ENCODE results near the gene PURB. TPM values are rescaled to one million over a fixed set of nuclear protein-coding genes. Genes with fewer than 3 reads are reported as not detected.
"Not testable (repeated sequence)": the region's sequence is repeated elsewhere in the genome, so short reads cannot be mapped to it uniquely, and the experiment has no call there.

PURB gene
- 11.6 and 15.9 TPM in 2 replicates for total RNA-seq (2014; rRNA removed; shearing (Covaris generic); ENCODE audit: low replicate concordance)

GRCh38 chr7:44885394-44886317, at the start of gene PURB:
Gene PURB, minus strand, starts transcription at chr7:44885530. Its CDS starts 182 bp downstream, at chr7:44885348.
- in situ Hi-C loops (cut with HindIII; ENCODE audit: low pct_unique_long_range_greater_than_20kb, low sequenced_read_pairs): no loop called here
- peak; percentile 98 for DNase-seq (ENCODE audit: low read depth)

- in situ Hi-C loops (cut with HindIII; ENCODE audit: low pct_unique_long_range_greater_than_20kb, low sequenced_read_pairs): no loop called here
- DNase-seq (ENCODE audit: low read depth): no peak
Measured at GRCh38 chr7:44935016-44935415, 49.7 kb upstream of the PURB start.

- DNase-seq (ENCODE audit: low read depth); in situ Hi-C loops (cut with HindIII; ENCODE audit: low pct_unique_long_range_greater_than_20kb, low sequenced_read_pairs): not testable (repeated sequence)
Measured at GRCh38 chr7:44934510-44934909, 49.2 kb upstream of the PURB start.

GRCh38 chr7:44930921-44931320, 45.6 kb upstream of the PURB start:
- DNase-seq (ENCODE audit: low read depth): no peak
- in situ Hi-C loops (cut with HindIII; ENCODE audit: low pct_unique_long_range_greater_than_20kb, low sequenced_read_pairs): no loop called here

- DNase-seq (ENCODE audit: low read depth): no peak
Measured at GRCh38 chr7:44922351-44922694, 37.0 kb upstream of the PURB start.

GRCh38 chr7:44921607-44922350, 36.4 kb upstream of the PURB start:
- in situ Hi-C loops (cut with HindIII; ENCODE audit: low pct_unique_long_range_greater_than_20kb, low sequenced_read_pairs): no loop called here

More at GRCh38 chr7:44922351-44922694, 37.0 kb upstream of the PURB start:
- in situ Hi-C loops (cut with HindIII; ENCODE audit: low pct_unique_long_range_greater_than_20kb, low sequenced_read_pairs): no loop called here

GRCh38 chr7:44920119-44920518, 34.8 kb upstream of the PURB start:
- in situ Hi-C loops (cut with HindIII; ENCODE audit: low pct_unique_long_range_greater_than_20kb, low sequenced_read_pairs): no loop called here
- no peak for DNase-seq (ENCODE audit: low read depth)

More at GRCh38 chr7:44921607-44922350, 36.4 kb upstream of the PURB start:
- DNase-seq (ENCODE audit: low read depth): peak; percentile 34

- DNase-seq (ENCODE audit: low read depth): no peak
- in situ Hi-C loops (cut with HindIII; ENCODE audit: low pct_unique_long_range_greater_than_20kb, low sequenced_read_pairs): no loop called here
Measured at GRCh38 chr7:44918029-44918428, 32.7 kb upstream of the PURB start.

GRCh38 chr7:44917465-44917864, 32.1 kb upstream of the PURB start:
- no peak for DNase-seq (ENCODE audit: low read depth)
- in situ Hi-C loops (cut with HindIII; ENCODE audit: low pct_unique_long_range_greater_than_20kb, low sequenced_read_pairs): no loop called here

GRCh38 chr7:44914992-44915607, 29.8 kb upstream of the PURB start:
- no peak for DNase-seq (ENCODE audit: low read depth)
- in situ Hi-C loops (cut with HindIII; ENCODE audit: low pct_unique_long_range_greater_than_20kb, low sequenced_read_pairs): no loop called here

GRCh38 chr7:44912775-44913347, 27.5 kb upstream of the PURB start:
- in situ Hi-C loops (cut with HindIII; ENCODE audit: low pct_unique_long_range_greater_than_20kb, low sequenced_read_pairs): no loop called here
- no peak for DNase-seq (ENCODE audit: low read depth)

GRCh38 chr7:44911911-44912310, 26.6 kb upstream of the PURB start:
- no peak for DNase-seq (ENCODE audit: low read depth)
- in situ Hi-C loops (cut with HindIII; ENCODE audit: low pct_unique_long_range_greater_than_20kb, low sequenced_read_pairs): no loop called here

- in situ Hi-C loops (cut with HindIII; ENCODE audit: low pct_unique_long_range_greater_than_20kb, low sequenced_read_pairs): no loop called here
- no peak for DNase-seq (ENCODE audit: low read depth)
Measured at GRCh38 chr7:44909596-44910389, 24.5 kb upstream of the PURB start.

GRCh38 chr7:44906965-44907364, 21.6 kb upstream of the PURB start:
- no peak for DNase-seq (ENCODE audit: low read depth)
- in situ Hi-C loops (cut with HindIII; ENCODE audit: low pct_unique_long_range_greater_than_20kb, low sequenced_read_pairs): no loop called here

- in situ Hi-C loops (cut with HindIII; ENCODE audit: low pct_unique_long_range_greater_than_20kb, low sequenced_read_pairs): no loop called here
- no peak for DNase-seq (ENCODE audit: low read depth)
Measured at GRCh38 chr7:44905002-44905635, 19.8 kb upstream of the PURB start.

GRCh38 chr7:44899443-44899842, 14.1 kb upstream of the PURB start:
- in situ Hi-C loops (cut with HindIII; ENCODE audit: low pct_unique_long_range_greater_than_20kb, low sequenced_read_pairs): no loop called here

GRCh38 chr7:44898039-44898438, 12.7 kb upstream of the PURB start:
- no peak for DNase-seq (ENCODE audit: low read depth)
- in situ Hi-C loops (cut with HindIII; ENCODE audit: low pct_unique_long_range_greater_than_20kb, low sequenced_read_pairs): no loop called here

More at GRCh38 chr7:44899443-44899842, 14.1 kb upstream of the PURB start:
- no peak for DNase-seq (ENCODE audit: low read depth)
